Sigmoid colon (tissue), 7 donors: ENCODE results near the gene AZIN2. TPM values are rescaled to one million over a fixed set of nuclear protein-coding genes. Genes with fewer than 3 reads are reported as not detected.
A peak's percentile ranks its signal among the peaks of the same experiment; 100 is the strongest.

ENCODE experiments used
- DNase-seq: peaks from one replicate; pipeline ENCODE4 v3.0.0-alpha.2; 2019
- H3K27ac ChIP-seq, 4 donors: fragments of 200-600 bp; sonication (generic); one replicate each; pipeline ENCODE4 v1.5.1; 2016 to 2019; ENCODE audit warnings: mild to moderate bottlenecking in 1 of 4
- H3K27me3 ChIP-seq, 3 donors: fragments of 200-600 bp; sonication (generic); one replicate each; pipeline ENCODE4 v1.5.1; 2019; ENCODE audit warnings: mild to moderate bottlenecking in 1 of 3
- H3K36me3 ChIP-seq, 4 donors: fragments of 200-600 bp; sonication (generic); one replicate each; pipeline ENCODE4 v1.5.1; 2016 to 2019
- H3K4me1 ChIP-seq, 4 donors: fragments of 200-600 bp; sonication (generic); one replicate each; pipeline ENCODE4 v1.5.1; 2017 to 2019
- H3K4me3 ChIP-seq, 4 donors: fragments of 200-600 bp; sonication (generic); one replicate each; pipeline ENCODE4 v1.5.1; 2017 to 2019; ENCODE audit warnings: mild to moderate bottlenecking in 2 of 4, moderate library complexity in 1 of 4
- H3K9me3 ChIP-seq, 4 donors: fragments of 200-600 bp in 3 of 4; sonication (generic) in 3 of 4; one replicate each; pipeline versions ENCODE4 v1.5.1 to v1.6.1; 2013 to 2019
- CTCF ChIP-seq, 4 experiments: fragments of 450-650 bp in 3 of 4; fragments of 200-600 bp in 1 of 4; IDR thresholded peaks; one replicate each; pipeline ENCODE4 v1.5.1; 2016 to 2019; ENCODE audit warnings: antibody characterized with exemption in 4 of 4, mild to moderate bottlenecking in 3 of 4, moderate library complexity in 2 of 4
- EP300 ChIP-seq, 4 donors: sonication (generic); formaldehyde crosslinking; IDR thresholded peaks; one replicate each; pipeline ENCODE4 v1.6.1; 2017; ENCODE audit warnings: antibody characterized with exemption in 4 of 4
- POLR2A ChIP-seq, 2 donors: fragments of 450-650 bp; IDR thresholded peaks; one replicate each; pipeline ENCODE4 v1.6.1; 2016; ENCODE audit warnings: antibody characterized with exemption in 2 of 2, mild to moderate bottlenecking in 2 of 2, moderate library complexity in 2 of 2
- POLR2AphosphoS5 ChIP-seq, 4 donors: sonication (generic); formaldehyde crosslinking; IDR thresholded peaks; one replicate each; pipeline ENCODE4 v1.6.1; 2017; ENCODE audit warnings: antibody characterized with exemption in 4 of 4
- WGBS, 2 donors: extraction: QIAGEN DNeasy Blood & Tissue Kit; methylation state at CpG; one replicate each; pipeline ENCODE4 v1.1.7; 2013; 5-methylcytosine and 5-hydroxymethylcytosine counted together
- intact Hi-C: fragments of 100-400 bp; cut with DNase I; formaldehyde crosslinking; loops from one replicate; pipeline ENCODE4 v1.15.1; 2023
- polyA plus RNA-seq, 3 donors: library from polyadenylated mRNA; stranded (reverse); fragments of 200-250 nt; gene quantifications; one replicate each; pipeline ENCODE4 v1.2.3, GENCODE V29; 2013
- total RNA-seq, 4 donors: library from RNA; depleted of rRNA; stranded (reverse); fragments of >200 nt; gene quantifications; one replicate each; pipeline ENCODE4 v1.1.0, GENCODE V29; 2016
- donor health status: healthy with polysubstance abuse.
- donor health status: Bipolar disorder and iron deficiency.
- donor health status: healthy.

AZIN2 gene
- total and polyA plus RNA-seq, 7 donors = 1.1 to 30.9 (median 2.5) TPM

- intact Hi-C loops = loop anchor here (2.0 kb wide), 1 partner anchor 54 kb away; no protein-coding TSS in a partner anchor
- H3K4me1 ChIP-seq = peaks cover 0 to 15% (median 12%) of the 10 kb centered on the region in 4 donors
- no peaks in the 10 kb centered on the region for H3K27me3 ChIP-seq
- peak overlapping the region; percentile 46 to 58 (median 55) for H3K4me3 ChIP-seq
- WGBS, 2 donors = 23 to 35% methylated on average over 9 of the region's 9 CpGs
- DNase-seq = no peak
- H3K9me3 ChIP-seq = no peaks in the 10 kb centered on the region
- H3K27ac ChIP-seq = peak overlapping the region; percentile 75 to 87 (median 82)
- H3K36me3 ChIP-seq = no peaks in the 10 kb centered on the region
- TF ChIP-seq EP300 (IDR thresholded peaks at IDR 0.05) = no peak
- TF ChIP-seq CTCF (IDR thresholded peaks at IDR 0.05) = no peak
- TF ChIP-seq POLR2AphosphoS5 (IDR thresholded peaks at IDR 0.05) = no peak
Measured at GRCh38 chr1:33126411-33127000, 45.6 kb downstream of the AZIN2 start.

DNA sequence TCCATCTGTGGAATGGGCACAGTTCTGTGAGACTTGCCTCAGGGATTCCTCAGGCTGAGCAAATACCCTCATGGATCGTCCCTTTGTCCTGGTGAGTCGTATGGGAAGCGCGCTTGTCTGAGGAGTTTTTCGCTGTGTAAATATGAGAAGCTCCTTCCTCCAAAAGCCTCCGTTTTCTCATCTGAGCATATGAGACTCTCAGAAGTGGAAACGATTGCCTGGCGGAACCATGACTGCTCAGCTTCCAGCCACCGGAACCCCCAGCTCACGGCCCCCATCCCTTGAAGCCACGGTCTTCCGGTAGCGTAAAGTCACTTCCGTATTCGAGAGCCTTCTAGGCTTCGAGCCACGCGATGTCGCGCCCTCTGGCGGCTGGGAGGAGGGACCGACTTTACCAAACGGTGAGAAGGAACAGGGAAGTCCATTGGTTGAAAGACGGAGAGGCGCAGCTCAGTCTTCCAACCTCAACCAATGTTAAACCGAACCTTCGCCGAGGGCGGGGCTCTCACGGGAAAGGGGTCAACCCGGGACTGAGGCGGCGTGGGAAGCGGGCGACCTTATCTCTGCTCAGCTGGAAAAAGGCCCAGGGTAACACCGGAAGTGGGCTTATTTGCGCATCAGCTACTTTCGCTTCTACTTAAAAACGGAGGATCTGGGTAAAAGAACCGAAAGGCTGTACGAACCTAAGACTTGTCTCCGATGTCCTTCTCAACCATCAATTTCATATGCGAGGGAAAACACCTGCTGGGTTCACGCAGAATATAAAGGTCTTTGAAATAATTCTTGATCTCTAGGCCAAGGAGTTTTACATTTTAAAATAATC lies 46.3 kb downstream of the AZIN2 start:
- H3K9me3 ChIP-seq = no peaks in the 10 kb centered on the region
- intact Hi-C loops = loop anchor here (1.0 to 2.0 kb wide), 2 partner anchors 54 to 128 kb away; no protein-coding TSS in a partner anchor
- peak overlapping the region; percentile 75 to 87 (median 82) for H3K27ac ChIP-seq
- peak overlapping the region; percentile 46 to 58 (median 55) for H3K4me3 ChIP-seq
- peaks cover 0 to 15% (median 12%) of the 10 kb centered on the region in 4 donors for H3K4me1 ChIP-seq
- TF ChIP-seq CTCF (IDR thresholded peaks at IDR 0.05) (peak; percentile 45 to 86 (median 80)), EP300 (IDR thresholded peaks at IDR 0.05) (peak in 1 of 4 donors; percentile 76), POLR2AphosphoS5 (IDR thresholded peaks at IDR 0.05) (peak; percentile 64 to 92 (median 76)), POLR2A (IDR thresholded peaks at IDR 0.05) (peak in 1 of 2 donors; percentile 18)
- H3K27me3 ChIP-seq = no peaks in the 10 kb centered on the region
- peak; percentile 99 for DNase-seq
- 2% methylated on average over 44 of the region's 44 CpGs for WGBS, 2 donors
- no peaks in the 10 kb centered on the region for H3K36me3 ChIP-seq

DNA sequence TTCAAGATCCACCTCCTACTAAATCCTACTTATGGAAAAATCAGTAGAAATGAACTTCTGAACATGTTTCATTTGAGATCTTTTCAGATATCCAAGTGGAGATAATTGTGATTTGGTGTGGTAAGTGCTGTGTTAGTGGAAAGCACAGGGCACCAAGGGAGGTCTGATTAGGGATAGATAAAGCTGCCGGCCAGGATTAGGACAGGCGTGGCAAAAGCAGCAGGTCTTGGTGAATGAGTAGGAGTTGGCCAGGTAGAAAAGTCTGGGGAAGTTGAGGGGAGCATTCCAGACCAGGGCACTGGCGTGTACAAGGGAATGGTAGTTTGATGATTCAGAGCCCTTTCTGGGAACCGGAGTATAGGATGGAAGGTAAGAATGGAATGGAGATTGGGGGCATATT lies 47.8 kb downstream of the AZIN2 start:
- DNase-seq = no peak
- TF ChIP-seq POLR2A (IDR thresholded peaks at IDR 0.05) (no peak), CTCF (IDR thresholded peaks at IDR 0.05) (no peak), POLR2AphosphoS5 (IDR thresholded peaks at IDR 0.05) (no peak), EP300 (IDR thresholded peaks at IDR 0.05) (no peak)
- 92 to 94% methylated on average over 4 of the region's 4 CpGs for WGBS, 2 donors
- no peak overlapping the region for H3K27ac ChIP-seq
- no peaks in the 10 kb centered on the region for H3K27me3 ChIP-seq
- H3K4me3 ChIP-seq = no peak overlapping the region
- intact Hi-C loops = no loop called here
- H3K4me1 ChIP-seq = peaks cover 0 to 15% (median 12%) of the 10 kb centered on the region in 4 donors
- no peaks in the 10 kb centered on the region for H3K36me3 ChIP-seq
- H3K9me3 ChIP-seq = no peaks in the 10 kb centered on the region

DNA sequence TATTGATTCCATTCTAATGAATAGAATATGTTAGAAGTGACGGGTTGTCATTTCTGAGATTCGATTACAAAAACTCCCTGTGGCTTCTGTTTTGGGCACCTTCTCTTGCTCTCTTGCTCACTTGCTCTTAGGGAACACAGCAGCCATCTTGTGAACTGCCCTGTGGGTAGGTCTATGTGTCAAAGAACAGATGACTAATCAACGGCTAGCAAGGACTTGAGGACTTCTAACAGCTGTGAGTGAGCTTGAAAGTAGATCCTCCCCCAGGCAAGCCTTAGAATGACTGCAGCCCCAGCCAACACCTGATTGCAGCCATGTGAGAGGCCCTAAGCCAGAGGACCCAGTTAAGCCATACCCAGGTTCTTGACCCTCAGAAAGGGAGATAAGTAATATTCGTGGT lies 49.3 kb downstream of the AZIN2 start:
- 81% methylated on average over 4 of the region's 4 CpGs for WGBS, 2 donors
- no peak for DNase-seq
- no peaks in the 10 kb centered on the region for H3K9me3 ChIP-seq
- no peak for TF ChIP-seq POLR2A (IDR thresholded peaks at IDR 0.05)
- no peak for TF ChIP-seq CTCF (IDR thresholded peaks at IDR 0.05)
- TF ChIP-seq EP300 (IDR thresholded peaks at IDR 0.05) = no peak
- TF ChIP-seq POLR2AphosphoS5 (IDR thresholded peaks at IDR 0.05) = no peak
- H3K4me1 ChIP-seq = peaks cover 0 to 15% (median 12%) of the 10 kb centered on the region in 4 donors
- H3K4me3 ChIP-seq = no peak overlapping the region
- no peak overlapping the region for H3K27ac ChIP-seq
- H3K27me3 ChIP-seq = no peaks in the 10 kb centered on the region
- no peaks in the 10 kb centered on the region for H3K36me3 ChIP-seq
- intact Hi-C loops = loop anchor here (5.0 kb wide), 1 partner anchor 237 kb away; no protein-coding TSS in a partner anchor
